A549 (cell line): ENCODE data around the gene SDHAF4. TPM values are rescaled to one million over a fixed set of nuclear protein-coding genes. Genes with fewer than 3 reads are reported as not detected.

Source experiments
- ATAC-seq, 2 experiments: fragments of 200-7000 bp in 1 of 2; fragments of >200 bp in 1 of 2; cut with Nextera tagmentation in 1 of 2; cut with Tn5 transposase in 1 of 2; 3 replicates each; pipeline versions ENCODE4 v1.8.0 to v1.9.1; 2018 to 2020; ENCODE audit warnings: mild to moderate bottlenecking in 1 of 2, moderate library complexity in 1 of 2
- CTCF ChIA-PET: fragments of 300-600 bp; sonication (Branson Sonifier 250); formaldehyde crosslinking; extraction: SDS; loops from one replicate; lab custom pipeline; 2021; ENCODE audit warnings: antibody characterized with exemption, inconsistent platforms; lab: Yijun Ruan, JAX
- POLR2A ChIA-PET: fragments of 350-600 bp; formaldehyde crosslinking; extraction: SDS; loops from one replicate; lab custom pipeline; 2021; ENCODE audit warnings: antibody characterized with exemption, inconsistent platforms; lab: Yijun Ruan, JAX
- DNase-seq, 2 experiments: peaks; one replicate each; pipeline versions ENCODE4 v3.0.0 to v3.0.0-alpha.2; 2011 to 2016; ENCODE audit warnings: low read depth in 1 of 2, low spot score in 1 of 2
- FAIRE-seq: peaks from 2 replicates; lab custom pipeline; 2011; peaks lifted over from hg19 to GRCh38; lab: Jason Lieb, UNC
- H3K27ac ChIP-seq, 2 experiments: fragments of >200 bp; sonication (Bioruptor Twin); formaldehyde crosslinking; 3 replicates each; pipeline ENCODE4 v1.5.1; 2016 to 2017
- H3K4me1 ChIP-seq: fragments of >200 bp; sonication (Bioruptor Twin); formaldehyde crosslinking; 3 replicates; pipeline ENCODE4 v1.6.1; 2016
- H3K4me2 ChIP-seq: fragments of >200 bp; sonication (Bioruptor Twin); formaldehyde crosslinking; 3 replicates; pipeline ENCODE4 v1.6.1; 2016
- H3K4me3 ChIP-seq: fragments of >200 bp; sonication (Bioruptor Twin); formaldehyde crosslinking; 3 replicates; pipeline ENCODE4 v1.5.1; 2016
- H3K9me3 ChIP-seq: fragments of >200 bp; sonication (Bioruptor Twin); formaldehyde crosslinking; 3 replicates; pipeline ENCODE4 v1.6.1; 2016
- CEBPB ChIP-seq, 2 experiments: fragments of >200 bp in 1 of 2; sonication (Bioruptor Twin) in 1 of 2; formaldehyde crosslinking in 1 of 2; IDR thresholded peaks; 2 replicates each; pipeline ENCODE4 v1.6.1; 2012 to 2016
- EP300 ChIP-seq, 2 experiments: fragments of >200 bp; sonication (Bioruptor Twin); formaldehyde crosslinking; IDR thresholded peaks; 2 replicates in 1 of 2; 3 replicates in 1 of 2; pipeline ENCODE4 v1.6.1; 2016 to 2017
- HEYL ChIP-seq: fragments of 250-450 bp; sonication (Bioruptor Pico); IDR thresholded peaks from 2 replicates; pipeline ENCODE4 v1.8.0; 2021; ENCODE audit warnings: mild to moderate bottlenecking, moderate library complexity
- JUNB ChIP-seq: fragments of >200 bp; sonication (Bioruptor Twin); formaldehyde crosslinking; IDR thresholded peaks from 2 replicates; pipeline ENCODE4 v1.6.1; 2016
- KDM5A ChIP-seq: fragments of 200-600 bp; sonication (generic); IDR thresholded peaks from 2 replicates; pipeline ENCODE4 v1.6.1; 2016; ENCODE audit warnings: antibody characterized with exemption, mild to moderate bottlenecking
- NFE2L2 ChIP-seq: fragments of 150-350 bp; conservative IDR thresholded peaks from 2 replicates; pipeline ENCODE4 v1.6.1; 2014; ENCODE audit warnings: low read length
- PHF8 ChIP-seq: fragments of 200-600 bp; sonication (generic); IDR thresholded peaks from 2 replicates; pipeline ENCODE4 v1.6.1; 2016; ENCODE audit warnings: low read depth, mild to moderate bottlenecking, antibody characterized with exemption, moderate library complexity, borderline replicate concordance
- RAD21 ChIP-seq, 2 experiments: fragments of >200 bp in 1 of 2; sonication (Bioruptor Twin) in 1 of 2; formaldehyde crosslinking in 1 of 2; IDR thresholded peaks in 1 of 2; conservative IDR thresholded peaks in 1 of 2; 2 replicates in 1 of 2; 3 replicates in 1 of 2; pipeline ENCODE4 v1.6.1; 2012 to 2018; ENCODE audit warnings: inconsistent platforms in 1 of 2
- RARB ChIP-seq: fragments of 250-450 bp; sonication (Bioruptor Pico); IDR thresholded peaks from 2 replicates; pipeline ENCODE4 v1.8.0; 2021; ENCODE audit warnings: mild to moderate bottlenecking, moderate library complexity
- RFX5 ChIP-seq: fragments of 450-650 bp; IDR thresholded peaks from 2 replicates; pipeline ENCODE4 v1.7.1; 2014; ENCODE audit warnings: antibody characterized with exemption, mild to moderate bottlenecking, moderate library complexity
- RNF2 ChIP-seq: fragments of 200-600 bp; sonication (generic); IDR thresholded peaks from 2 replicates; pipeline ENCODE4 v1.6.1; 2016; ENCODE audit warnings: low read depth, mild to moderate bottlenecking, antibody characterized with exemption, moderate library complexity, borderline replicate concordance
- ZC3H11A ChIP-seq: fragments of 450-650 bp; IDR thresholded peaks from 2 replicates; pipeline ENCODE4 v1.6.1; 2014; ENCODE audit warnings: antibody characterized with exemption, mild to moderate bottlenecking
- WGBS: methylation state at CpG from one replicate; pipeline ENCODE4 v1.1.6; 2017; ENCODE audit errors: missing lambda C conversion rate; 5-methylcytosine and 5-hydroxymethylcytosine counted together
- polyA plus RNA-seq, 4 experiments: library from polyadenylated mRNA; depleted of rRNA in 3 of 4; stranded (reverse); fragments of >200 nt; fragmentation: RNase III in 1 of 4; extraction: RNeasy Plus Mini Kit Qiagen cat#74134 plus additional on column Dnase treatment in 1 of 4; gene quantifications; 2 replicates in 3 of 4; 3 replicates in 1 of 4; pipeline ENCODE4 v1.2.3, GENCODE V29; 2011 to 2017
- TF ChIP-seq, protein P1 (sequence below): fragments of 250-450 bp; sonication (Bioruptor Pico); IDR thresholded peaks from 2 replicates; pipeline ENCODE4 v1.5.0; 2020; ENCODE audit warnings: low read depth, mild to moderate bottlenecking, moderate library complexity
- TF ChIP-seq, protein P2 (sequence below): fragments of 150-350 bp; IDR thresholded peaks from 2 replicates; pipeline ENCODE4 v1.6.1; 2014; ENCODE audit warnings: low read depth, mild to moderate bottlenecking, low read length
- TF ChIP-seq, protein P3 (sequence below): fragments of >200 bp; sonication (Bioruptor Twin); formaldehyde crosslinking; IDR thresholded peaks from 3 replicates; pipeline ENCODE4 v1.6.1; 2016
- TF ChIP-seq, protein P4 (sequence below): fragments of 450-650 bp; IDR thresholded peaks from 2 replicates; pipeline ENCODE4 v1.6.1; 2014; ENCODE audit warnings: antibody characterized with exemption

SDHAF4 gene
- polyA plus RNA-seq, 2 of the 4 experiments (the other 2 are of a cell fraction), result 9.6 to 14.1 TPM

DNA sequence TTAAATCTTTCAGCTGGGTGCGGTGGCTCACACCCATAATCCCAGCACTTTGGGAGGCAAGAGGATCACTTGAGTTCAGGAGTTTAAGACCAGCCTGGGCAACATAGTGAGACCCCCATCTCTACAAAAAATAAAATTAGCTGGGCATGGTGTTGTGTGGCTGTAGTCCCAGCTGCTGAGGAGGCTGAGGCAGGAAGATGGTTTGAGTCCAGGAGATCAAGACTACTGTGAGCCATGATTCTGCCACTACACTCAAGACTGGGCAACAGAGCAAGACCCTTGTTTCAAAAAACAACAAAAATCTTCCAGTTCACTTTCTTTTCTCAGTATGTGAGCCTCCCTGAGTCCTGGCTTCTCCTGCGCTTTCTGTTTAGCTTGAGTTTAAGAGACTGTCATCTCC, 7.9 kb downstream of the SDHAF4 start:
- TF ChIP-seq, protein P1, sequence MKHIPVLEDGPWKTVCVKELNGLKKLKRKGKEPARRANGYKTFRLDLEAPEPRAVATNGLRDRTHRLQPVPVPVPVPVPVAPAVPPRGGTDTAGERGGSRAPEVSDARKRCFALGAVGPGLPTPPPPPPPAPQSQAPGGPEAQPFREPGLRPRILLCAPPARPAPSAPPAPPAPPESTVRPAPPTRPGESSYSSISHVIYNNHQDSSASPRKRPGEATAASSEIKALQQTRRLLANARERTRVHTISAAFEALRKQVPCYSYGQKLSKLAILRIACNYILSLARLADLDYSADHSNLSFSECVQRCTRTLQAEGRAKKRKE, result no peak
- TF ChIP-seq, protein P2, sequence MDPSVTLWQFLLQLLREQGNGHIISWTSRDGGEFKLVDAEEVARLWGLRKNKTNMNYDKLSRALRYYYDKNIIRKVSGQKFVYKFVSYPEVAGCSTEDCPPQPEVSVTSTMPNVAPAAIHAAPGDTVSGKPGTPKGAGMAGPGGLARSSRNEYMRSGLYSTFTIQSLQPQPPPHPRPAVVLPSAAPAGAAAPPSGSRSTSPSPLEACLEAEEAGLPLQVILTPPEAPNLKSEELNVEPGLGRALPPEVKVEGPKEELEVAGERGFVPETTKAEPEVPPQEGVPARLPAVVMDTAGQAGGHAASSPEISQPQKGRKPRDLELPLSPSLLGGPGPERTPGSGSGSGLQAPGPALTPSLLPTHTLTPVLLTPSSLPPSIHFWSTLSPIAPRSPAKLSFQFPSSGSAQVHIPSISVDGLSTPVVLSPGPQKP, result no peak
- no peak for TF ChIP-seq JUNB
- TF ChIP-seq, protein P3, sequence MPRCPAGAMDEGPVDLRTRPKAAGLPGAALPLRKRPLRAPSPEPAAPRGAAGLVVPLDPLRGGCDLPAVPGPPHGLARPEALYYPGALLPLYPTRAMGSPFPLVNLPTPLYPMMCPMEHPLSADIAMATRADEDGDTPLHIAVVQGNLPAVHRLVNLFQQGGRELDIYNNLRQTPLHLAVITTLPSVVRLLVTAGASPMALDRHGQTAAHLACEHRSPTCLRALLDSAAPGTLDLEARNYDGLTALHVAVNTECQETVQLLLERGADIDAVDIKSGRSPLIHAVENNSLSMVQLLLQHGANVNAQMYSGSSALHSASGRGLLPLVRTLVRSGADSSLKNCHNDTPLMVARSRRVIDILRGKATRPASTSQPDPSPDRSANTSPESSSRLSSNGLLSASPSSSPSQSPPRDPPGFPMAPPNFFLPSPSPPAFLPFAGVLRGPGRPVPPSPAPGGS, result no peak
- TF ChIP-seq RAD21 (conservative IDR thresholded peaks at IDR 0.05 in 1 of 2, IDR thresholded peaks at IDR 0.05 in 1 of 2), result no peak
- TF ChIP-seq CEBPB (IDR thresholded peaks at IDR 0.05), result no peak
- TF ChIP-seq HEYL (CRISPR knock-in tag), result no peak
- TF ChIP-seq NFE2L2, result no peak
- no peak for TF ChIP-seq RNF2
- TF ChIP-seq RFX5, result no peak
- TF ChIP-seq ZC3H11A, result no peak
- DNase-seq (no peak), FAIRE-seq (no peak), ATAC-seq (no peak)
- Histone ChIP-seq H3K4me1 (no peaks in the 10 kb centered on the region), H3K4me2 (no peak overlapping the region), H3K9me3 (no peaks in the 10 kb centered on the region), H3K27ac (no peak overlapping the region), H3K4me3 (no peak overlapping the region)
- ChIA-PET POLR2A (no interaction called here), CTCF (interaction anchor here (0.6 to 1.3 kb wide), 2 partner anchors 67 to 310 kb away, joined by 3 to 4 read pairs; no protein-coding TSS in a partner anchor)
- WGBS, result 88% methylated on average over 2 of the region's 2 CpGs

DNA sequence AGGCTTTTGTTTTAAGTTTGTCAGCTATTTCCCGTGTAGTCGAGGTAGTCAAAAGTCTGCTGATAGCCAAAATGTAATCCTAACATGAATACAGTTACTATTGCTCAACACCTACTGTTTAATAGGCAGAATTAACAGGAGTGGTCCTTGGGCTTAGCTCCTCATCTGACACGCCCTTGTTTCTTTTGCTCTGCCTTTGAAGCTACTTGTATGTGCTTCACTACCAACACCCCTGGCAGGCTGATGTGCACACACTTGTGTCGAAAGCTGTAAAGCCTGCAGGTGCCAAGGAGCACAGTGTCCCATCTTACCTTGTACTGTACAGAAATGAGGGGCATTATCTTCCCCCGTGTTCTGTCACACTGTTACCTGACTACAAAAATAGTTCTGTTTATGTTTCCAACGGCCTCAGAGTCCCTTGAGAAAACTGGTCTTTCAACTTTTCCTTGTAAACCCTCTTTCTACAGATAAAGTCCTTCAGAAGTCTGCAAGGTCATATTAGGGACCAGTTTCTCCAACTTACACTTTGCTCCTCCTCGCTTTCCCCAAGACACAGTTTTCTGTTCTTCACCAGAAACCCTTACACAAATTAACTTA, 9.3 kb downstream of the SDHAF4 start:
- TF ChIP-seq EP300 (IDR thresholded peaks at IDR 0.05) (no peak), PHF8 (no peak), CEBPB (IDR thresholded peaks at IDR 0.05) (no peak), KDM5A (no peak)
- TF ChIP-seq, protein P4, sequence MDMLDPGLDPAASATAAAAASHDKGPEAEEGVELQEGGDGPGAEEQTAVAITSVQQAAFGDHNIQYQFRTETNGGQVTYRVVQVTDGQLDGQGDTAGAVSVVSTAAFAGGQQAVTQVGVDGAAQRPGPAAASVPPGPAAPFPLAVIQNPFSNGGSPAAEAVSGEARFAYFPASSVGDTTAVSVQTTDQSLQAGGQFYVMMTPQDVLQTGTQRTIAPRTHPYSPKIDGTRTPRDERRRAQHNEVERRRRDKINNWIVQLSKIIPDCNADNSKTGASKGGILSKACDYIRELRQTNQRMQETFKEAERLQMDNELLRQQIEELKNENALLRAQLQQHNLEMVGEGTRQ, result no peak
- FAIRE-seq (no peak), DNase-seq (no peak), ATAC-seq (no peak)
- Histone ChIP-seq H3K27ac (no peak overlapping the region), H3K4me1 (no peaks in the 10 kb centered on the region), H3K4me2 (no peak overlapping the region), H3K4me3 (no peak overlapping the region), H3K9me3 (no peaks in the 10 kb centered on the region)
- POLR2A ChIA-PET, result no interaction called here
- 60% methylated on average over 7 of the region's 7 CpGs for WGBS
- CTCF ChIA-PET, result no interaction called here

DNA sequence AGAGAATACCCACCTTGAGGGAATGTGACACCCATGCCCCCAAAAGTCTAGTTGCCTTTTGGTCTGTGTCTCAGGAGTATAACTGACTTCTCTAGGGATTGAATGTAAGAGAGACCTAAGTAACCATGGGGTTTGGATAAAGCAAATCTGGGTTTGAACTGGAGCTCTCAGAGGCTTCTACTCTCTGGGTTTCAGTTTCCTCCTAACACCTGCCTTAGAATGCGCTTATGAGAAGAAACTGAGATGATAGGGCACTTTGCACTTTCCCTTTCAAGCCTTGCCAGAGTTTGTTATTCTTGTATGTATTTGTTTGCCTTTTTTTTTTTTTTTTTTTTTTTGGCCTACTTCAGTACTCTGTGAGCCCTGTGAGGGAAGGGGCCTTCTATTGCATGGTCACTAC, 19.4 kb downstream of the SDHAF4 start:
- no peak for ATAC-seq
- H3K4me3 ChIP-seq, result no peak overlapping the region
- 93% methylated on average over 1 of the region's 1 CpG for WGBS
- DNase-seq, result no peak
- no peak overlapping the region for H3K4me2 ChIP-seq
- no peaks in the 10 kb centered on the region for H3K9me3 ChIP-seq
- H3K27ac ChIP-seq, result no peak overlapping the region
- TF ChIP-seq, protein P4, result no peak
- no peak for TF ChIP-seq RARB (CRISPR knock-in tag)
- no peaks in the 10 kb centered on the region for H3K4me1 ChIP-seq
- POLR2A ChIA-PET, result no interaction called here
- FAIRE-seq, result no peak
- CTCF ChIA-PET, result interaction anchor here (0.7 to 1.3 kb wide), 3 partner anchors 9 to 214 kb away, joined by 3 to 5 read pairs (median 4); no protein-coding TSS in a partner anchor
